ENCODE data around the gene BBS9. TPM values are rescaled to one million over a fixed set of nuclear protein-coding genes. Genes with fewer than 3 reads are reported as not detected.
A peak's percentile ranks its signal among the peaks of the same experiment; 100 is the strongest.
"Not testable (repeated sequence)": the region's sequence is repeated elsewhere in the genome, so short reads cannot be mapped to it uniquely, and the experiment has no call there.

BBS9 gene
- total RNA-seq, 1 donor from 2014 or later, result 28.4 TPM

DNA sequence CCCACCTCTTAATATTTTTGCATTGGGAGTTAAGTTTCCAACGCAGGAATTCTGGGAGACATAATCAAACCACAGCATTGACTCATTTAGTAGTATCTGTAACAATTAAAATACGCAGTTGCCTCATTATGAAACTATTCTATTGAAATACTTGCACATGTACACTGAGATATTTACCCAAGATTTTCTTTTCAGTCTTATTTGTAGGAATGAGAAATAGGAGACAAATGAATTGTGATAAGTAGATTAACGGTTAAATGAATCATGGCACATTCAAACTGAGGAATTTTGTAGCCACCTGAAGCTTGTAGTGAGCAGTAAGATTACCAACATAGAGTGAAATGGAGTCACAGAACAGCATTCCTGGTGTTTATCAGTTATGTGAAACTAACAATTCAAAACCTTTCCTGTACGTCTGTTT is 38.2 kb upstream of the BBS9 start:
- no peak for ATAC-seq
- H3K27ac ChIP-seq, result no peak overlapping the region
- peaks cover 32% of the 10 kb centered on the region for H3K36me3 ChIP-seq
- TF ChIP-seq, protein P1, sequence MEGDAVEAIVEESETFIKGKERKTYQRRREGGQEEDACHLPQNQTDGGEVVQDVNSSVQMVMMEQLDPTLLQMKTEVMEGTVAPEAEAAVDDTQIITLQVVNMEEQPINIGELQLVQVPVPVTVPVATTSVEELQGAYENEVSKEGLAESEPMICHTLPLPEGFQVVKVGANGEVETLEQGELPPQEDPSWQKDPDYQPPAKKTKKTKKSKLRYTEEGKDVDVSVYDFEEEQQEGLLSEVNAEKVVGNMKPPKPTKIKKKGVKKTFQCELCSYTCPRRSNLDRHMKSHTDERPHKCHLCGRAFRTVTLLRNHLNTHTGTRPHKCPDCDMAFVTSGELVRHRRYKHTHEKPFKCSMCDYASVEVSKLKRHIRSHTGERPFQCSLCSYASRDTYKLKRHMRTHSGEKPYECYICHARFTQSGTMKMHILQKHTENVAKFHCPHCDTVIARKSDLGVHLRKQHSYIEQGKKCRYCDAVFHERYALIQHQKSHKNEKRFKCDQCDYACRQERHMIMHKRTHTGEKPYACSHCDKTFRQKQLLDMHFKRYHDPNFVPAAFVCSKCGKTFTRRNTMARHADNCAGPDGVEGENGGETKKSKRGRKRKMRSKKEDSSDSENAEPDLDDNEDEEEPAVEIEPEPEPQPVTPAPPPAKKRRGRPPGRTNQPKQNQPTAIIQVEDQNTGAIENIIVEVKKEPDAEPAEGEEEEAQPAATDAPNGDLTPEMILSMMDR (IDR thresholded peaks at IDR 0.05), result no peak
- no peaks in the 10 kb centered on the region for H3K27me3 ChIP-seq (ENCODE audit: low read depth)
- DNase-seq, result no peak
- no peak overlapping the region for H3K4me3 ChIP-seq
- intact Hi-C loops (cut with DNase I), result no loop called here
- H3K9me3 ChIP-seq, result no peaks in the 10 kb centered on the region
- H3K4me1 ChIP-seq, result no peaks in the 10 kb centered on the region

DNA sequence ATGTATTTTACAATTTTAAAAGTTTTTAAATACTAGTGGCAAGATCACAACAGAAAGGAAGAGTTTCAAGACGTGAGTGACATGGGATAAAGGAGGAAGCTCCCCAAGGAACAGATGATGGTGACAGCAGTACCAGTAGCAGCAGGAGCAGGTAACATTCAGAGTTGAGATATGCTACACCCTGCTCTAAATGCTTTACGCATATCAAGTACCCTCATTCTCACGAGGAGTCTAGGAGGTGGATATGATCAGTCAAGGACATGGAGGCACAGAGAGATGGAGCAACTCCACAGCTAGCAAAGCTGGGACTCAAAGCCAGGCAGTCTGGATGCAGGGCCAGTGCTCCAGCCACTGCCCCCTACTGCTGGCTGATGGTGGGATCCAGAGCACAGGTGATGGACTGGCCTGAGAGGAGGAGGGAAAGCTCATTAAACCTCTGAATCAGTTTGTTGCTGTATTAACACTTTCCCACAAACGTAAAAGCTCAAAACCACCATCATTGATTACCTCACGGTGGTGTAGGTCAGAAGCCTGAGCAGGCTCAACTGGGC is 37.6 kb upstream of the BBS9 start:
- DNase-seq (no peak), ATAC-seq (no peak)
- H3K4me1 ChIP-seq, result no peaks in the 10 kb centered on the region
- no peaks in the 10 kb centered on the region for H3K9me3 ChIP-seq
- intact Hi-C loops (cut with DNase I), result no loop called here
- no peak overlapping the region for H3K4me3 ChIP-seq
- H3K27ac ChIP-seq, result no peak overlapping the region
- TF ChIP-seq, protein P1 (IDR thresholded peaks at IDR 0.05), result no peak
- H3K27me3 ChIP-seq (ENCODE audit: low read depth), result no peaks in the 10 kb centered on the region
- H3K36me3 ChIP-seq, result peaks cover 38% of the 10 kb centered on the region

DNA sequence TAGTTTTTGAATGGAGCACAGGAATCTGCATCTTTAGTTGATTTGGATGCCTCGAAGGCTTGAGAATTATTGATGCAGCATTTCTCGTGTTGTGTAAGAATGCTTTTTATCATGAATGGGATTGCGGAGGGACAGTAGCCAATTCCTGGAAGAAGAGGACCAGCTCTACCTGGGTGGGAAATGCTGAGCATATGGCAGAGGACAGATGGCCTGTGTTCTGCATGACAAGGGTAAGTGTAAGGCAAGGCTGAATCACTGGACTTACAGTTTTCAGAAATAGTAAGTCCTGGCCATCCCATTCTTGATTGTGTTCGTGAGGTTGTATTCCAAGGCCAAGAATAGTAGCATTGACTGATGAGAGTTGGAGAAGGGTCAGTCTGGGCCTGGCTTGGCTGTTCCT is 36.1 kb upstream of the BBS9 start:
- intact Hi-C loops (cut with DNase I), result no loop called here
- TF ChIP-seq, protein P1 (IDR thresholded peaks at IDR 0.05), result no peak
- no peaks in the 10 kb centered on the region for H3K27me3 ChIP-seq (ENCODE audit: low read depth)
- no peak overlapping the region for H3K4me3 ChIP-seq
- no peaks in the 10 kb centered on the region for H3K4me1 ChIP-seq
- DNase-seq, result no peak
- peaks cover 53% of the 10 kb centered on the region for H3K36me3 ChIP-seq
- no peak for ATAC-seq
- H3K9me3 ChIP-seq, result no peaks in the 10 kb centered on the region
- H3K27ac ChIP-seq, result no peak overlapping the region

DNA sequence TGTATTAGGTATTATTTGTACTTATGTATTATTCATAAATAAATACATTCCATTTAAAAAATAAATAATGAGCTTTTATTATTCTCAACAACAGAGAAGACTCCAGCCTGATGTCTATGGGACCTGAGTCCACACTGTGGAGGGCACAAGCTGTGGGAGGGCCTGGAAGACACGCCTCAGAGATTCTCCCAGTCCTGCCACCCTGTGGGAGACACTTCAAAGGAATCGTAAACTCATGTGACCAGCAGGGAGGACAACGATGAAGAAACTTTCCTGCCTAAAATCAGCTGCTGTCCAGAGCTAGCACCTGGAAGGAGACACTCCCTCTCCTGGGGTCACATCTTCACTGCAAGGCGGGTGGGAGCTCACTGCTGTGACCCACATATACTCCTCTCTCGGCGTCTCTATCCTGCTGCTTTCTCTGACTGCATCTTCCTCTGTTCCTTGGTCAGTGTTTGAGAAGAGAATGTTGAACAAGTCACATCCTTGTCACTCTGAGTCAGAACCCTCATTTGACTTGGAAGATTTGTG is 34.6 kb upstream of the BBS9 start:
- H3K36me3 ChIP-seq, result peaks cover 68% of the 10 kb centered on the region
- H3K27me3 ChIP-seq (ENCODE audit: low read depth); H3K4me1 ChIP-seq; intact Hi-C loops (cut with DNase I); H3K9me3 ChIP-seq; ATAC-seq; DNase-seq; H3K4me3 ChIP-seq; H3K27ac ChIP-seq: not testable (repeated sequence)

DNA sequence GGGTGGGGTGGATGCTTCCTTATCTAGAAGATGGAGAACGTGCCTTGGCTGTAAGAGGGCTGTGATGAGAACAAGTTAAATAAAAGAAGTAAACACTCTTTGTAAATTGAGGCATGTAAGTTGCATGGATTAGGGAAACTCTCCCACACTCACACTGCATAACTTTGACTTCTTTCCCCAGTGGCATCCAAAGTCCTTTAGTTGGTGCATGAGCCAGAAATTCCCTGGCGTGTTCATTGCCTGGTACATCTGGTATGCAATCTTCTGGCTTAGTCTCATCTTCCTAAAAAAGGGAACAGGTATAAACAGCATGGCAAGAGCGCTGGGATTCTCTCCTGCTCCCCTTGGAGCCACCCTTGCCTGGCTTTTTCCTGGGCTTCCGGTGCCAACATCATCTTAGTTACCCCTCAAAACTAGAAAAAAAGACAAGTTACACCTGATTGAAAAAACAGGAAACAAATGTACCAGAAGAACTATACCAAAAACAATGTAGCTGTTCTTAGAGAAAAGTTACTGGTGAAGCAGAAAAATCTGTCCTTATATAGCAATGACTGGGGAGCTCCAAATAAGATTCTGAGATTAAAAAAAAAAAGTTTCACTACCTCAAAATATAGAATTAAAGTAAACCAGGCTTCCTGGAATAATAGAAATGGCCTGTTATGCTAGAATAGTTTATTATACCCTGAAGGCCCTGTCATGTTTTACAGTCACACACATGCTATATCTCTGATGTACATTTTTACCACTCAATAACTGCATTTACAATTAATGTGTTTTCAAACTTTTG is 30.0 kb upstream of the BBS9 start:
- TF ChIP-seq, protein P1 (IDR thresholded peaks at IDR 0.05), result no peak
- ATAC-seq, result peak; percentile 21 to 71
- Histone ChIP-seq H3K9me3 (no peaks in the 10 kb centered on the region), H3K27me3 (ENCODE audit: low read depth) (no peaks in the 10 kb centered on the region), H3K4me3 (no peak overlapping the region), H3K36me3 (peaks cover 95% of the 10 kb centered on the region), H3K27ac (no peak overlapping the region), H3K4me1 (no peaks in the 10 kb centered on the region)
- intact Hi-C loops (cut with DNase I), result no loop called here
- DNase-seq, result no peak

DNA sequence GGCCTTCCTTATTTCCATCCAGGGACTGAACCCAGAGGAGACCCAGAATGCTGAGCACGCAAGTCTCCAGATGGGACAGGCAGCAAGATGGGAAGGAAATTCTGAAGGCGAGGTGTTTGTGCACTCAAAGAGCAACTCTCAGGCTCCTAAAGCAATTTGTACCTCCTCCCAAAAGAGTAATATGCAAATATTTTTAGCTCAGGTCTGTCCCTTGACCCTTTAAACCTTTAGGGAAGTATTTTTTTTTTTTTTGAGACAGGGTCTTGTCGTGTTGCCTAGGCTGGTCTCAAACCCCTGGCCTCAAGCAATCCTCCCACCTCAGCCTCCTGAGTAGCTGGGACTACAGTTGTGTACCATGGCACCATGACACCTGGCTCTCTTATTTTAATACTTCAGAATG is 28.6 kb upstream of the BBS9 start:
- H3K9me3 ChIP-seq, result no peaks in the 10 kb centered on the region
- TF ChIP-seq, protein P1 (IDR thresholded peaks at IDR 0.05), result no peak
- no peaks in the 10 kb centered on the region for H3K27me3 ChIP-seq (ENCODE audit: low read depth)
- H3K27ac ChIP-seq, result no peak overlapping the region
- H3K4me1 ChIP-seq, result no peaks in the 10 kb centered on the region
- intact Hi-C loops (cut with DNase I), result no loop called here
- no peak overlapping the region for H3K4me3 ChIP-seq
- H3K36me3 ChIP-seq, result peaks cover 82% of the 10 kb centered on the region
- ATAC-seq, result no peak
- DNase-seq, result no peak
